ENCODE measurements around the gene MYBPH. TPM values are rescaled to one million over a fixed set of nuclear protein-coding genes. Genes with fewer than 3 reads are reported as not detected.

MYBPH gene
- total and polyA plus RNA-seq, 2 of the 13 experiments (the other 11 are each of a cell fraction or from before 2014, with no cell fraction given), result not detected

DNA sequence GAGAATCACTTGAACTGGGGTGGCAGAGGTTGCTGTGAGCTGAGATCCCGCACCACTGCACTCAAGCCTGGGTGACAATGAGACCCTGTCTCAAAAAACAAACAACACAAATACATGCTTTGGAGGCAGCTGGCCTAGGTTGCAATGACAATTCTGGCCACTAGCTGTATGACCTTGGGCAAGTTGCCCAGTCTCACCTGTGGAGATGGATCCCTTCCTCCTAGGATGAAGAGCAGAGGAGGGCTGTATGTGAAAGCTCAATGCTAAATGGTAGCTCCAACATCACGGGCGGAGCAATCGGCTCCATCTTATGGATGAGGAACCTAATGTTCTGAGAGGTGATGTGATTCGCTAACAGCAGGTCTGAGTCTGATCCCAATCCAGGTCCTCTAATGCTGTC is 27.5 kb downstream of the MYBPH start (continued):
- TF ChIP-seq ZNF460 (CRISPR knock-in tag; IDR thresholded peaks at IDR 0.05; ENCODE audit: borderline replicate concordance) (0 out of 2 replicates have a peak, but pooled peaks have one; percentile 11), FOXC1 (CRISPR knock-in tag; IDR thresholded peaks at IDR 0.05; ENCODE audit: borderline replicate concordance) (no peak), RFXANK (CRISPR knock-in tag; IDR thresholded peaks at IDR 0.05) (no peak), XRCC5 (optimal IDR thresholded peaks at IDR 0.05; ENCODE audit: low read length) (peak; percentile 23), MNT (IDR thresholded peaks at IDR 0.05) (no peak)
- TF ChIP-seq, protein P1, sequence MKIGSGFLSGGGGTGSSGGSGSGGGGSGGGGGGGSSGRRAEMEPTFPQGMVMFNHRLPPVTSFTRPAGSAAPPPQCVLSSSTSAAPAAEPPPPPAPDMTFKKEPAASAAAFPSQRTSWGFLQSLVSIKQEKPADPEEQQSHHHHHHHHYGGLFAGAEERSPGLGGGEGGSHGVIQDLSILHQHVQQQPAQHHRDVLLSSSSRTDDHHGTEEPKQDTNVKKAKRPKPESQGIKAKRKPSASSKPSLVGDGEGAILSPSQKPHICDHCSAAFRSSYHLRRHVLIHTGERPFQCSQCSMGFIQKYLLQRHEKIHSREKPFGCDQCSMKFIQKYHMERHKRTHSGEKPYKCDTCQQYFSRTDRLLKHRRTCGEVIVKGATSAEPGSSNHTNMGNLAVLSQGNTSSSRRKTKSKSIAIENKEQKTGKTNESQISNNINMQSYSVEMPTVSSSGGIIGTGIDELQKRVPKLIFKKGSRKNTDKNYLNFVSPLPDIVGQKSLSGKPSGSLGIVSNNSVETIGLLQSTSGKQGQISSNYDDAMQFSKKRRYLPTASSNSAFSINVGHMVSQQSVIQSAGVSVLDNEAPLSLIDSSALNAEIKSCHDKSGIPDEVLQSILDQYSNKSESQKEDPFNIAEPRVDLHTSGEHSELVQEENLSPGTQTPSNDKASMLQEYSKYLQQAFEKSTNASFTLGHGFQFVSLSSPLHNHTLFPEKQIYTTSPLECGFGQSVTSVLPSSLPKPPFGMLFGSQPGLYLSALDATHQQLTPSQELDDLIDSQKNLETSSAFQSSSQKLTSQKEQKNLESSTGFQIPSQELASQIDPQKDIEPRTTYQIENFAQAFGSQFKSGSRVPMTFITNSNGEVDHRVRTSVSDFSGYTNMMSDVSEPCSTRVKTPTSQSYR (CRISPR knock-in tag; IDR thresholded peaks at IDR 0.05; ENCODE audit: borderline replicate concordance), result no peak

- no TSS peak for BruUV-seq (replicated peaks)
- in situ Hi-C loops (cut with HindIII; ENCODE audit: extremely low pct_ligation_motif_present, low pct_unique_long_range_greater_than_20kb), result no loop called here
- no peak overlapping the region for H3K9ac ChIP-seq (ENCODE audit: insufficient read depth, low read depth, low read length)
Measured at GRCh38 chr1:203147376-203147775, 28.2 kb downstream of the MYBPH start.

More at GRCh38 chr1:203147376-203147775, 28.2 kb downstream of the MYBPH start:
- intact Hi-C loops (cut with micrococcal nuclease; ENCODE audit: unreplicated experiment), result no loop called here
- H3K9me3 ChIP-seq (ENCODE audit: low read length), result no peaks in the 10 kb centered on the region
- WGBS (ENCODE audit: low lambda C conversion rate), result 64% methylated on average over 5 of the region's 5 CpGs
- no peaks in the 10 kb centered on the region for H3K36me3 ChIP-seq (replicated peaks in 1 of 2; ENCODE audit: control insufficient read depth in 1 of 2, insufficient read depth in 2 of 2, low read length in 2 of 2)
- peaks cover 2 to 13% of the 10 kb centered on the region in 2 experiments; a peak in 4 of 5 replicates for H3K27me3 ChIP-seq (ENCODE audit: control insufficient read depth in 1 of 2, insufficient read depth in 2 of 2, low read length in 2 of 2)
- ChIA-PET POLR2A (no interaction called here), CTCF (ENCODE audit: low intra/inter-chr PET ratio, low total read pairs) (no interaction called here)
- H3K4me2 ChIP-seq (ENCODE audit: low read depth, low read length), result no peak overlapping the region
- no peaks in the 10 kb centered on the region for H3K79me2 ChIP-seq (ENCODE audit: insufficient read depth, low read length)
- no peak for DNase-seq (ENCODE audit: low spot score)
- 0 out of 2 replicates have a peak, but pooled peaks cover 6% of the 10 kb centered on the region for H3K4me1 ChIP-seq (ENCODE audit: insufficient read depth, low read length)
- FAIRE-seq, result no peak
- H4K20me1 ChIP-seq (ENCODE audit: insufficient read depth, low read length), result no peaks in the 10 kb centered on the region
- H3K4me3 ChIP-seq (replicated peaks in 1 of 3; ENCODE audit: insufficient read depth in 1 of 3, low read depth in 2 of 3, low read length in 3 of 3), result no peak overlapping the region
- no peak overlapping the region for H3K27ac ChIP-seq (ENCODE audit: extremely low read length, insufficient read depth, low read length)
- TF ChIP-seq FOXP4 (CRISPR knock-in tag; IDR thresholded peaks at IDR 0.05) (no peak), PCBP2 (optimal IDR thresholded peaks at IDR 0.05; ENCODE audit: low read depth, low read length, poor library complexity, severe bottlenecking) (no peak), MAFF (IDR thresholded peaks at IDR 0.05; ENCODE audit: low read depth, low read length) (no peak), ZNF17 (CRISPR knock-in tag; IDR thresholded peaks at IDR 0.05) (no peak), KLF16 (CRISPR knock-in tag; IDR thresholded peaks at IDR 0.05) (no peak), ZNF740 (CRISPR knock-in tag; IDR thresholded peaks at IDR 0.05) (no peak), ERF (CRISPR knock-in tag; IDR thresholded peaks at IDR 0.05) (no peak), RFX1 (IDR thresholded peaks at IDR 0.05) (no peak)
- no peak for ATAC-seq
- H2AFZ ChIP-seq (ENCODE audit: low read length), result no peak overlapping the region

Data from HepG2 (cell line).